ENCODE results near the gene SLC45A2.

GRCh38 chr5:34016222-34016621, 31.7 kb upstream of the SLC45A2 start:
- no peak for TF ChIP-seq CTCF (IDR thresholded peaks at IDR 0.05)
- no peak for TF ChIP-seq POLR2A (IDR thresholded peaks at IDR 0.05)
- no peak for TF ChIP-seq POLR2AphosphoS5 (IDR thresholded peaks at IDR 0.05)
